ENCODE results near the gene NREP.

NREP gene

GRCh38 chr5:111707630-111708164 is 49.3 kb downstream of the NREP start:
- TF ChIP-seq ZNF274 (IDR thresholded peaks at IDR 0.05; ENCODE audit: low read depth, low read length), result no peak
- H3K4me3 ChIP-seq (ENCODE audit: low read length), result no peak overlapping the region

GRCh38 chr5:111706345-111706744 is 50.6 kb downstream of the NREP start:
- no peak for TF ChIP-seq ZNF274 (IDR thresholded peaks at IDR 0.05; ENCODE audit: low read depth, low read length)
- H3K4me3 ChIP-seq (ENCODE audit: low read length), result no peak overlapping the region

- H3K4me3 ChIP-seq (ENCODE audit: low read length), result no peak overlapping the region; the same call in 1 of the 2 replicates
- no peak for TF ChIP-seq ZNF274 (IDR thresholded peaks at IDR 0.05; ENCODE audit: low read depth, low read length)
These were observed 52.4 kb downstream of the NREP start for GRCh38 chr5:111704452-111705085.

GRCh38 chr5:111703662-111704061 is 53.3 kb downstream of the NREP start:
- peak overlapping the region; percentile 22; the same call in 1 of the 2 replicates for H3K4me3 ChIP-seq (ENCODE audit: low read length)
- no peak for TF ChIP-seq ZNF274 (IDR thresholded peaks at IDR 0.05; ENCODE audit: low read depth, low read length)

- no peak overlapping the region for H3K4me3 ChIP-seq (ENCODE audit: low read length)
- no peak for TF ChIP-seq ZNF274 (IDR thresholded peaks at IDR 0.05; ENCODE audit: low read depth, low read length)
These were observed 57.0 kb downstream of the NREP start for GRCh38 chr5:111699976-111700375.

GRCh38 chr5:111699324-111699723 is 57.7 kb downstream of the NREP start:
- no peak overlapping the region for H3K4me3 ChIP-seq (ENCODE audit: low read length)
- no peak for TF ChIP-seq ZNF274 (IDR thresholded peaks at IDR 0.05; ENCODE audit: low read depth, low read length)

- no peak for TF ChIP-seq ZNF274 (IDR thresholded peaks at IDR 0.05; ENCODE audit: low read depth, low read length)
- no peak overlapping the region for H3K4me3 ChIP-seq (ENCODE audit: low read length)
These were observed 58.9 kb downstream of the NREP start for GRCh38 chr5:111697881-111698757.

GRCh38 chr5:111697215-111697614 is 59.8 kb downstream of the NREP start:
- no peak for TF ChIP-seq ZNF274 (IDR thresholded peaks at IDR 0.05; ENCODE audit: low read depth, low read length)
- no peak overlapping the region for H3K4me3 ChIP-seq (ENCODE audit: low read length)

- TF ChIP-seq ZNF274 (IDR thresholded peaks at IDR 0.05; ENCODE audit: low read depth, low read length), result no peak
- no peak overlapping the region for H3K4me3 ChIP-seq (ENCODE audit: low read length)
These were observed 61.0 kb downstream of the NREP start for GRCh38 chr5:111695991-111696390.

GRCh38 chr5:111694133-111694532 is 62.9 kb downstream of the NREP start:
- no peak overlapping the region for H3K4me3 ChIP-seq (ENCODE audit: low read length)
- no peak for TF ChIP-seq ZNF274 (IDR thresholded peaks at IDR 0.05; ENCODE audit: low read depth, low read length)

GRCh38 chr5:111691914-111692313 is 65.1 kb downstream of the NREP start:
- no peak overlapping the region for H3K4me3 ChIP-seq (ENCODE audit: low read length)

GRCh38 chr5:111691508-111691907 is 65.5 kb downstream of the NREP start:
- TF ChIP-seq ZNF274 (IDR thresholded peaks at IDR 0.05; ENCODE audit: low read depth, low read length), result no peak
- no peak overlapping the region for H3K4me3 ChIP-seq (ENCODE audit: low read length)

More at GRCh38 chr5:111691914-111692313, 65.1 kb downstream of the NREP start:
- TF ChIP-seq ZNF274 (IDR thresholded peaks at IDR 0.05; ENCODE audit: low read depth, low read length), result no peak

- TF ChIP-seq ZNF274 (IDR thresholded peaks at IDR 0.05; ENCODE audit: low read depth, low read length), result no peak
- H3K4me3 ChIP-seq (ENCODE audit: low read length), result no peak overlapping the region
These were observed 67.5 kb downstream of the NREP start for GRCh38 chr5:111689357-111689935.

- no peak for TF ChIP-seq ZNF274 (IDR thresholded peaks at IDR 0.05; ENCODE audit: low read depth, low read length)
These were observed 71.0 kb downstream of the NREP start for GRCh38 chr5:111685969-111686368.

More at GRCh38 chr5:111685969-111686368, 71.0 kb downstream of the NREP start:
- no peak overlapping the region for H3K4me3 ChIP-seq (ENCODE audit: low read length)
